Neutrophil (primary cell): ENCODE measurements around the gene APOB.

ENCODE experiments used
- H3K27ac ChIP-seq: fragments of 200-600 bp; sonication (generic); 2 replicates; pipeline ENCODE4 v1.5.1; 2016; ENCODE audit warnings: mild to moderate bottlenecking, moderate library complexity
- H3K27me3 ChIP-seq: fragments of 200-600 bp; sonication (generic); 2 replicates; pipeline ENCODE4 v1.6.0; 2016; ENCODE audit warnings: mild to moderate bottlenecking
- H3K36me3 ChIP-seq: fragments of 200-600 bp; sonication (generic); 2 replicates; pipeline ENCODE4 v1.5.1; 2017
- H3K4me1 ChIP-seq, 2 experiments: fragments of 200-600 bp in 1 of 2; sonication (generic) in 1 of 2; 1 replicate in 1 of 2; 2 replicates in 1 of 2; pipeline versions ENCODE4 v1.5.1 to v1.6.1; 2013 to 2016; ENCODE audit warnings: low read depth in 1 of 2, low read length in 1 of 2, mild to moderate bottlenecking in 1 of 2, moderate library complexity in 1 of 2; ENCODE audit not compliant: control insufficient read depth in 1 of 2, insufficient read depth in 1 of 2
- H3K4me3 ChIP-seq, 2 experiments: fragments of 200-600 bp in 1 of 2; sonication (generic) in 1 of 2; 1 replicate in 1 of 2; 2 replicates in 1 of 2; pipeline ENCODE4 v1.5.1; 2013 to 2016; ENCODE audit warnings: low read depth in 1 of 2, low read length in 1 of 2, mild to moderate bottlenecking in 1 of 2, moderate library complexity in 1 of 2
- H3K9me3 ChIP-seq: fragments of 200-600 bp; sonication (generic); 2 replicates; pipeline ENCODE4 v1.5.1; 2016
- CTCF ChIP-seq: fragments of 200-600 bp; sonication (generic); IDR thresholded peaks from 2 replicates; pipeline ENCODE4 v1.5.1; 2016; ENCODE audit warnings: antibody characterized with exemption

Gene APOB

GRCh38 chr2:21043744-21044532, at the start of gene APOB:
Gene APOB, minus strand, starts transcription at chr2:21044073. Its CDS starts 128 bp downstream, at chr2:21043945.
- no peaks in the 10 kb centered on the region for H3K36me3 ChIP-seq
- H3K4me1 ChIP-seq = no peaks in the 10 kb centered on the region
- no peak for TF ChIP-seq CTCF
- no peak within 1 kb of the TSS for H3K27ac ChIP-seq
- no peaks in the 10 kb centered on the region for H3K9me3 ChIP-seq
- H3K27me3 ChIP-seq = peaks cover 49% of the 10 kb centered on the region
- H3K4me3 ChIP-seq = no peak within 1 kb of the TSS

- H3K4me1 ChIP-seq = no peaks in the 10 kb centered on the region
- no peak overlapping the region for H3K27ac ChIP-seq
- H3K36me3 ChIP-seq = no peaks in the 10 kb centered on the region
- H3K4me3 ChIP-seq = no peak overlapping the region
- H3K9me3 ChIP-seq = no peaks in the 10 kb centered on the region
- no peak for TF ChIP-seq CTCF
- no peaks in the 10 kb centered on the region for H3K27me3 ChIP-seq
Measured at GRCh38 chr2:21092308-21092869, 48.5 kb upstream of the APOB start.

GRCh38 chr2:21084401-21084800, 40.5 kb upstream of the APOB start:
- Histone ChIP-seq H3K4me1 (no peaks in the 10 kb centered on the region), H3K27ac (no peak overlapping the region), H3K27me3 (no peaks in the 10 kb centered on the region), H3K36me3 (no peaks in the 10 kb centered on the region), H3K4me3 (no peak overlapping the region), H3K9me3 (no peaks in the 10 kb centered on the region)
- TF ChIP-seq CTCF = no peak

GRCh38 chr2:21083482-21083881, 39.6 kb upstream of the APOB start:
- no peaks in the 10 kb centered on the region for H3K27me3 ChIP-seq
- H3K4me3 ChIP-seq = no peak overlapping the region
- no peaks in the 10 kb centered on the region for H3K4me1 ChIP-seq
- H3K27ac ChIP-seq = no peak overlapping the region
- no peak for TF ChIP-seq CTCF
- no peaks in the 10 kb centered on the region for H3K36me3 ChIP-seq
- no peaks in the 10 kb centered on the region for H3K9me3 ChIP-seq

GRCh38 chr2:21078296-21078695, 34.4 kb upstream of the APOB start:
- H3K36me3 ChIP-seq = no peaks in the 10 kb centered on the region
- H3K27me3 ChIP-seq = no peaks in the 10 kb centered on the region
- no peak for TF ChIP-seq CTCF
- no peaks in the 10 kb centered on the region for H3K9me3 ChIP-seq
- no peak overlapping the region for H3K4me3 ChIP-seq
- no peak overlapping the region for H3K27ac ChIP-seq
- no peaks in the 10 kb centered on the region for H3K4me1 ChIP-seq
